ENCODE data around the gene SV2C.

GRCh38 chr5:76178913-76179312, 95.7 kb downstream of the SV2C start:
- TF ChIP-seq CTCF (IDR thresholded peaks at IDR 0.05) (no peak), EZH2phosphoT487 (IDR thresholded peaks at IDR 0.05) (no peak), EZH2 (IDR thresholded peaks at IDR 0.05) (no peak)
